Breast epithelium (tissue), 3 donors: ENCODE data around the gene LIM2.

Experiments
- POLR2A ChIP-seq: fragments of 450-650 bp; IDR thresholded peaks from one replicate; pipeline ENCODE4 v1.6.1; 2016; ENCODE audit warnings: antibody characterized with exemption, mild to moderate bottlenecking, moderate library complexity
- TF ChIP-seq, protein P1 (sequence below), 3 donors: fragments of 450-650 bp; IDR thresholded peaks; one replicate each; pipeline ENCODE4 v1.5.1; 2016 to 2017; ENCODE audit warnings: antibody characterized with exemption in 3 of 3, mild to moderate bottlenecking in 3 of 3, moderate library complexity in 3 of 3

- no peak for TF ChIP-seq POLR2A
- TF ChIP-seq, protein P1, sequence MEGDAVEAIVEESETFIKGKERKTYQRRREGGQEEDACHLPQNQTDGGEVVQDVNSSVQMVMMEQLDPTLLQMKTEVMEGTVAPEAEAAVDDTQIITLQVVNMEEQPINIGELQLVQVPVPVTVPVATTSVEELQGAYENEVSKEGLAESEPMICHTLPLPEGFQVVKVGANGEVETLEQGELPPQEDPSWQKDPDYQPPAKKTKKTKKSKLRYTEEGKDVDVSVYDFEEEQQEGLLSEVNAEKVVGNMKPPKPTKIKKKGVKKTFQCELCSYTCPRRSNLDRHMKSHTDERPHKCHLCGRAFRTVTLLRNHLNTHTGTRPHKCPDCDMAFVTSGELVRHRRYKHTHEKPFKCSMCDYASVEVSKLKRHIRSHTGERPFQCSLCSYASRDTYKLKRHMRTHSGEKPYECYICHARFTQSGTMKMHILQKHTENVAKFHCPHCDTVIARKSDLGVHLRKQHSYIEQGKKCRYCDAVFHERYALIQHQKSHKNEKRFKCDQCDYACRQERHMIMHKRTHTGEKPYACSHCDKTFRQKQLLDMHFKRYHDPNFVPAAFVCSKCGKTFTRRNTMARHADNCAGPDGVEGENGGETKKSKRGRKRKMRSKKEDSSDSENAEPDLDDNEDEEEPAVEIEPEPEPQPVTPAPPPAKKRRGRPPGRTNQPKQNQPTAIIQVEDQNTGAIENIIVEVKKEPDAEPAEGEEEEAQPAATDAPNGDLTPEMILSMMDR (IDR thresholded peaks at IDR 0.05), result no peak
These were observed 16.5 kb downstream of the LIM2 start for GRCh38 chr19:51371186-51371690.
